Spleen (tissue), 11 donors: ENCODE data around the gene HOXA6. TPM values are rescaled to one million over a fixed set of nuclear protein-coding genes. Genes with fewer than 3 reads are reported as not detected.

Experiments
- DNase-seq: peaks from one replicate; pipeline ENCODE4 v3.0.0-alpha.2; 2020
- H3K27ac ChIP-seq, 8 donors: fragments of 200-600 bp; sonication (generic) in 7 of 8; 1 replicate in 4 of 8; 2 replicates in 4 of 8; pipeline versions ENCODE4 v1.5.0 to v1.8.0; 2016 to 2021; ENCODE audit warnings: inconsistent platforms in 4 of 8, mild to moderate bottlenecking in 4 of 8, moderate library complexity in 1 of 8
- H3K27me3 ChIP-seq, 7 donors: fragments of 200-600 bp; sonication (generic) in 6 of 7; replicated peaks in 1 of 7; 1 replicate in 4 of 7; 2 replicates in 3 of 7; pipeline versions ENCODE4 v1.5.0 to v1.8.0; 2016 to 2021; ENCODE audit warnings: inconsistent platforms in 3 of 7, mild to moderate bottlenecking in 1 of 7
- H3K36me3 ChIP-seq, 6 donors: fragments of 200-600 bp; sonication (generic) in 5 of 6; 1 replicate in 4 of 6; 2 replicates in 2 of 6; pipeline versions ENCODE4 v1.5.0 to v1.8.0; 2016 to 2021; ENCODE audit warnings: inconsistent platforms in 2 of 6
- H3K4me1 ChIP-seq, 6 donors: fragments of 200-600 bp; sonication (generic) in 5 of 6; 1 replicate in 3 of 6; 2 replicates in 3 of 6; pipeline versions ENCODE4 v1.5.0 to v1.8.0; 2016 to 2021; ENCODE audit warnings: inconsistent platforms in 3 of 6
- H3K4me3 ChIP-seq, 8 donors: fragments of 200-600 bp; sonication (generic) in 7 of 8; 1 replicate in 4 of 8; 2 replicates in 4 of 8; pipeline versions ENCODE4 v1.5.0 to v1.8.0; 2016 to 2021; ENCODE audit warnings: inconsistent platforms in 4 of 8, mild to moderate bottlenecking in 4 of 8, moderate library complexity in 2 of 8
- H3K9me3 ChIP-seq, 8 donors: fragments of 200-600 bp; sonication (generic) in 7 of 8; 1 replicate in 4 of 8; 2 replicates in 4 of 8; pipeline versions ENCODE4 v1.5.0 to v1.8.0; 2016 to 2021; ENCODE audit warnings: inconsistent platforms in 4 of 8
- POLR2A ChIP-seq, 3 donors: fragments of 450-650 bp; IDR thresholded peaks; one replicate each; pipeline ENCODE4 v1.5.1; 2017; ENCODE audit warnings: antibody characterized with exemption in 3 of 3, mild to moderate bottlenecking in 1 of 3
- POLR2AphosphoS5 ChIP-seq, 3 donors: sonication (generic); formaldehyde crosslinking; IDR thresholded peaks; one replicate each; pipeline ENCODE4 v1.5.1; 2017; ENCODE audit warnings: antibody characterized with exemption in 3 of 3
- WGBS, 5 donors: extraction: QIAGEN DNeasy Blood & Tissue Kit in 3 of 5; methylation state at CpG; one replicate each; pipeline versions ENCODE4 v1.1.5 to v1.1.7; 2013 to 2018; 5-methylcytosine and 5-hydroxymethylcytosine counted together
- intact Hi-C: fragments of 100-400 bp; cut with DNase I; formaldehyde crosslinking; loops from one replicate; pipeline ENCODE4 v1.15.0; 2023; ENCODE audit warnings: low total_unique reads
- polyA plus RNA-seq, 3 donors: library from polyadenylated mRNA; stranded (reverse); fragments of 200-250 nt; gene quantifications; one replicate each; pipeline ENCODE4 v1.2.1, GENCODE V29; 2013
- total RNA-seq, 7 donors: library from RNA; depleted of rRNA in 3 of 7; stranded (reverse); fragments of >200 nt in 3 of 7; fragmentation: NEBNext Ultra II Directional in 4 of 7; extraction: Animal tissue kit (Norgen Biotek cat#: 25700) in 4 of 7; gene quantifications; one replicate each; pipeline versions ENCODE4 v1.1.0 to v1.2.1, GENCODE V29; 2016 to 2021
- TF ChIP-seq, protein P1 (sequence below), 11 experiments: fragments of 200-600 bp in 7 of 11; fragments of 450-650 bp in 4 of 11; sonication (generic) in 4 of 11; IDR thresholded peaks in 8 of 11; conservative IDR thresholded peaks in 3 of 11; 1 replicate in 7 of 11; 2 replicates in 4 of 11; pipeline versions ENCODE4 v1.4.0 to v1.8.0; 2016 to 2021; ENCODE audit warnings: antibody characterized with exemption in 11 of 11, inconsistent platforms in 4 of 11, mild to moderate bottlenecking in 1 of 11
- donor health status: healthy with polysubstance abuse.
- donor health status: DM: no; HTN: no; CAD: no; lungs with moderate emphysema.
- donor health status: DM: no; HTN: no; CAD: no.
- donor health status: Bipolar disorder and iron deficiency.
- donor health status: healthy.
- donor health status: DM: no; HTN: no; CAD: no.
- donor health status: DM: yes; HTN: yes; CAD: no.

Gene HOXA6
- total and polyA plus RNA-seq, 10 donors = 0.26 to 2.0 (median 1.2) TPM; not detected in 2

DNA sequence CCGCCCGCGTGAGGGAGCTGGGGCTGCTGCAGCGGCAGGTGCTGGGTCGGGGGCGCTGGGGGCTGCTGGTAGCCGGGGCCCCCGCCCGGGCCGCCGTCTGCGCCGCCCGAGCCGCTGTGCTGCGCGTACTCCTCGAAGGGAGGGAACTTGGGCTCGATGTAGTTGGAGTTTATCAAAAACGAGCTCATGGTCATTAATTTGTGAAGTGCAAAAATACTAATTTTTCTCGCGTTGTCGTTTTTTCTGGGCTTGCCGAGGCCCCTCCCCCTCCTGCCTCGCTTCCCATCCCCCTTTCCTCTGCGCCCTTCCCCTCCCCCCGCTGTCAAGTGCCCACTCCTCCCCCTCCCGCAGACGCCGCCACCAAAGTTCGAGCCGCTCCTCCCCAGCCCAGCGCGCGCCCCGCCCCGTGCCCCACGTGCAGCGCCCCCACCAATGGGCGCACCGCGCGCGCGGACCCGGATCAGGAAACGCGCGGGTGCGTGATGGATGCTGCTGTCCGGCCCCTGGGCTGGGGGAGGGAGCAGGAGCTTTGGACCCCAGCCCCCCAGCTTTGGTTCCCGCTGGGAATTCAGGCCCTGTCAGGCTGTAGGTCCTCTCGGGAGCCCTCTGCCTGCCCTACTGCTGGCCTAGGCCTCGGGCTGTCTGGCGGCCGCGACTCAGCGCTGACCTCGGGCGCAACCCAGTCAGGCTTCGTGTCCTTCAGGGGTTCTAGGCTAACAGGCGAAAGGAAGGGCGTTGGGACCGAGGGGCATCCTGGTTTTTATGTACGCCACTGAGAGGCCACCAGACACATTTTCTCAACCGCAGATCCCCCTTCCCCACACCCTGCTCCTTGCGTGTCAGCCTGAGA, 16.8 kb downstream of the HOXA6 start, which contains the start of gene HOXA4:
Gene HOXA4 (minus strand): TSS at position 218 of the 850 bp plus-strand sequence. CDS start 24 bp downstream, at position 194.
- TF ChIP-seq POLR2A (IDR thresholded peaks at IDR 0.05) (peak in 1 of 3 donors; percentile 70), POLR2AphosphoS5 (IDR thresholded peaks at IDR 0.05) (peak; percentile 90 to 94 (median 91))
- TF ChIP-seq, protein P1, sequence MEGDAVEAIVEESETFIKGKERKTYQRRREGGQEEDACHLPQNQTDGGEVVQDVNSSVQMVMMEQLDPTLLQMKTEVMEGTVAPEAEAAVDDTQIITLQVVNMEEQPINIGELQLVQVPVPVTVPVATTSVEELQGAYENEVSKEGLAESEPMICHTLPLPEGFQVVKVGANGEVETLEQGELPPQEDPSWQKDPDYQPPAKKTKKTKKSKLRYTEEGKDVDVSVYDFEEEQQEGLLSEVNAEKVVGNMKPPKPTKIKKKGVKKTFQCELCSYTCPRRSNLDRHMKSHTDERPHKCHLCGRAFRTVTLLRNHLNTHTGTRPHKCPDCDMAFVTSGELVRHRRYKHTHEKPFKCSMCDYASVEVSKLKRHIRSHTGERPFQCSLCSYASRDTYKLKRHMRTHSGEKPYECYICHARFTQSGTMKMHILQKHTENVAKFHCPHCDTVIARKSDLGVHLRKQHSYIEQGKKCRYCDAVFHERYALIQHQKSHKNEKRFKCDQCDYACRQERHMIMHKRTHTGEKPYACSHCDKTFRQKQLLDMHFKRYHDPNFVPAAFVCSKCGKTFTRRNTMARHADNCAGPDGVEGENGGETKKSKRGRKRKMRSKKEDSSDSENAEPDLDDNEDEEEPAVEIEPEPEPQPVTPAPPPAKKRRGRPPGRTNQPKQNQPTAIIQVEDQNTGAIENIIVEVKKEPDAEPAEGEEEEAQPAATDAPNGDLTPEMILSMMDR (IDR thresholded peaks at IDR 0.05 in 8 of 11, conservative IDR thresholded peaks at IDR 0.05 in 3 of 11) = no peak
- peak; percentile 91 for DNase-seq
- H3K27ac ChIP-seq = peak within 1 kb of the TSS; percentile 78 to 94 (median 91)
- no peaks in the 10 kb centered on the region for H3K9me3 ChIP-seq
- H3K36me3 ChIP-seq = no peaks in the 10 kb centered on the region
- H3K4me3 ChIP-seq = peak within 1 kb of the TSS; percentile 48 to 87 (median 58)
- WGBS, 5 donors = 17 to 58% (median 22%) methylated on average over 55 to 67 of the region's 67 CpGs
- intact Hi-C loops = no loop called here
- peaks cover 0 to 39% (median 16%) of the 10 kb centered on the region in 6 donors for H3K4me1 ChIP-seq
- H3K27me3 ChIP-seq = peaks cover 0 to 20% (median 0%) of the 10 kb centered on the region in 7 donors

DNA sequence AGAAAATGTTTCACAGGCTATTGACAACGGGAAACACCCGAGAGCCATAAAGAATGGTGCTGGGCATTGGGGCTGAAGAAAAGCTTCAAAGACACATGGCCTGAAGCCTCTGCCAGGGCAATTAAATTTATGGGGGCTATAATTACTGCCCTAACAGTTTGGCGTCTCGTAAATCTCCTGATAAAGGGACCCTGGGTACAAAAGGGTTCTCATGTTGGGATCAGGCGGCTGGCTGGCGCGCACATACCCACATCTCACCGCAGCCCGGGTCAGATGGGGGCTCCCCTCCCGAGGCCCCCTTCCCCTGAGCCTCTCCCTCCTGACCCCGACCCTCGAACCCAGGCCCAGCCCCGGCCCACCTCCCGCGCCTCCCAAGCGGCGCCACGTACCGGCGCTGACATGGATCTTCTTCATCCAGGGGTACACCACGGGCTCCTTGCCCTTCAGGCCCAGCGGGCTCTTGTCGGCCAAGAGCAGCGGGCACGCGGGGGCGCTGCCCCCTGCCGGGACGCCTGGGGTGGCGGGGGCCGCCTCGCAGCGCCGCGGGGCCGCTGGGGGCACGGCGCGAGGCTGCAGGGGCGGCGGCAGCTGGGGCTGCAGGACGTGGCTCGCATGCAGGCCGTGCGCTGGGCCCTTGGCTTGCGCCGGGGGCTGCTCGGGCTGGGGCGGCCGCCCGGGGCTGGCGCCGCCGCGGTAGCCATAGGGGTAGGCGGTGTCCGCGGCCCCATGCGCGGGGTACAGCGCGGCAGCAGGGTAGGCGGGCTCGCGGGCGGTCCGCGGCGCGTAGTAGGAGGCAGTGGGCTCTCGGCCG, 17.6 kb downstream of the HOXA6 start:
- H3K4me1 ChIP-seq = peaks cover 0 to 31% (median 12%) of the 10 kb centered on the region in 6 donors

DNA sequence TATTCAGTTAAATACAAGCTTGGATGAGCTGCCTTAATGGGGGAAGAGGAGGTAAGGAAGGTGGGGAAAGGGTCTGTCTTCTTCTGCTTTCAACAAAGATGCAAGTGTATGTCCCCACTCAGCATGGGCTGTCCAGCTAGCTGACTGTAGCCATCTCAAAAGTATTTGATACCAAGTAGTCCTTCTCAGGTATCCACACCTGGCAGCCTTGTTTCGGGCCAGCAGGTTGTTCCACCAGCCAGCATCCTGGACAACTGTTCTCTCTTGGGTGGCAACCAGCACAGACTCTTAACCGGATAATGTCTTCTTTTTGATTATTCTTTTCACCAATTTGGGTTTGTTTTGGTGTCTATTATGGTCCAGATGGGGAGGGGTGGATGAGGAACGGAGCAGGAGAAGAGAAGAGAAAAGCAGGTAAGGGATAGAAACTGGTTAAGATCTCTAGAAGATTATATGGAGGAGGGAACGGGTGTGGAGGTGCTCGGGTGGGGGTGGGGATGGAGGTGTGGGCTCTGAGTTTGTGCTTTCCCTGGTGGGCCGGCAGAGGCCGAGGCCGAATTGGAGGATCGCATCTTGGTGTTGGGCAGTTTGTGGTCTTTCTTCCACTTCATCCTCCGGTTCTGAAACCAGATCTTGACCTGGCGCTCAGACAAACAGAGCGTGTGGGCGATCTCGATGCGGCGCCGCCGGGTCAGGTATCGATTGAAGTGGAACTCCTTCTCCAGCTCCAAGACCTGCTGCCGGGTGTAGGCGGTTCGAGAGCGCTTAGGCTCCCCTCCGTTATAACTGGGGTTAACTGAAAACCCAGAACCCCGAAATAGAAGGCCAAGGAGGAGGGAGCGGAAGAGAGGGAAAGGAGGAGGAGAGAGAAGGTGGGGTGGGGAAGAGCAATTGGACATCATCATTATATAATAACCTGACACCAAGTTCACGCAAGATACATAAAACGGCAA, 18.5 kb downstream of the HOXA6 start:
- H3K36me3 ChIP-seq = no peaks in the 10 kb centered on the region
- no peak for DNase-seq
- WGBS, 5 donors = 70 to 82% (median 78%) methylated on average over 28 of the region's 28 CpGs
- TF ChIP-seq POLR2A (IDR thresholded peaks at IDR 0.05) = no peak
- TF ChIP-seq, protein P1 (IDR thresholded peaks at IDR 0.05 in 8 of 11, conservative IDR thresholded peaks at IDR 0.05 in 3 of 11) = no peak
- TF ChIP-seq POLR2AphosphoS5 (IDR thresholded peaks at IDR 0.05) = no peak
- no peaks in the 10 kb centered on the region for H3K9me3 ChIP-seq
- intact Hi-C loops = no loop called here
- H3K27me3 ChIP-seq = peaks cover 0 to 14% (median 0%) of the 10 kb centered on the region in 7 donors
- peaks cover 0 to 22% (median 6%) of the 10 kb centered on the region in 6 donors for H3K4me1 ChIP-seq
- H3K4me3 ChIP-seq = peak overlapping the region; percentile 12 to 87 (median 58)
- peak overlapping the region in 5 of 8 donors; percentile 86 to 94 (median 91) for H3K27ac ChIP-seq

More for the DNA sequence above, 17.6 kb downstream of the HOXA6 start:
- H3K4me3 ChIP-seq = peak overlapping the region; percentile 48 to 87 (median 58)
- no peaks in the 10 kb centered on the region for H3K36me3 ChIP-seq
- no peaks in the 10 kb centered on the region for H3K9me3 ChIP-seq
- TF ChIP-seq POLR2AphosphoS5 (IDR thresholded peaks at IDR 0.05) (peak in 2 of 3 donors; percentile 34 to 43), POLR2A (IDR thresholded peaks at IDR 0.05) (no peak)
- TF ChIP-seq, protein P1 (IDR thresholded peaks at IDR 0.05 in 8 of 11, conservative IDR thresholded peaks at IDR 0.05 in 3 of 11) = peak in 3 of 11 experiments; percentile 11 to 24 (median 23)
- intact Hi-C loops = no loop called here
- WGBS, 5 donors = 41 to 69% (median 48%) methylated on average over 31 to 72 of the region's 72 CpGs
- peaks cover 0 to 14% (median 0%) of the 10 kb centered on the region in 7 donors for H3K27me3 ChIP-seq
- peak overlapping the region; percentile 78 to 94 (median 91) for H3K27ac ChIP-seq
- no peak for DNase-seq
